Astrocyte (in vitro differentiated cells and primary cell): ENCODE results near the gene COLQ.

Experiments used
- EZH2 ChIP-seq: IDR thresholded peaks from 2 replicates; pipeline ENCODE4 v1.6.1; 2012; ENCODE audit warnings: mild to moderate bottlenecking, low read length, inconsistent platforms; ENCODE audit not compliant: insufficient read depth
- TF ChIP-seq, protein P1 (sequence below): IDR thresholded peaks from 2 replicates; pipeline ENCODE4 v1.5.1; 2011; ENCODE audit warnings: low read depth, mild to moderate bottlenecking, inconsistent platforms, low read length, moderate library complexity; ENCODE audit not compliant: insufficient read depth

DNA sequence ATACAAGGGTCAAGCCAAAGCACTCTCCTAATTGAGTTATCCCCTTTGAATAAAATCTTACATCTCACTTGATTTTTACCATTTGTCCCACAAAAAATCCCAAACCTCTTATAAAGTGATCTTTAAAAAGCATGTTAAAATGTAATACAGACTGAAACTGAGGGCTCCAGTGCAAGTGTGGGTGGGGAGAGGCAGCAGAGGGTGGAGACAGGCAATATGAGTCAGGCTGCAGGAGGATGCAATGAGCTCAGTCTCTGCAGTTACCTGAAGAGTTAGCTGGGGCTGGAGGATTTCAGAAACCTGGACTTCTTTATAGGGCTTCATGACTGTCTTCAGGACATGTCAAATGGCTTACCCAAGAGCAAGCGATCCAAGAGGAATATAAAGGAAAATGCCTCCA is 14.2 kb upstream of the COLQ start:
- TF ChIP-seq, protein P1, sequence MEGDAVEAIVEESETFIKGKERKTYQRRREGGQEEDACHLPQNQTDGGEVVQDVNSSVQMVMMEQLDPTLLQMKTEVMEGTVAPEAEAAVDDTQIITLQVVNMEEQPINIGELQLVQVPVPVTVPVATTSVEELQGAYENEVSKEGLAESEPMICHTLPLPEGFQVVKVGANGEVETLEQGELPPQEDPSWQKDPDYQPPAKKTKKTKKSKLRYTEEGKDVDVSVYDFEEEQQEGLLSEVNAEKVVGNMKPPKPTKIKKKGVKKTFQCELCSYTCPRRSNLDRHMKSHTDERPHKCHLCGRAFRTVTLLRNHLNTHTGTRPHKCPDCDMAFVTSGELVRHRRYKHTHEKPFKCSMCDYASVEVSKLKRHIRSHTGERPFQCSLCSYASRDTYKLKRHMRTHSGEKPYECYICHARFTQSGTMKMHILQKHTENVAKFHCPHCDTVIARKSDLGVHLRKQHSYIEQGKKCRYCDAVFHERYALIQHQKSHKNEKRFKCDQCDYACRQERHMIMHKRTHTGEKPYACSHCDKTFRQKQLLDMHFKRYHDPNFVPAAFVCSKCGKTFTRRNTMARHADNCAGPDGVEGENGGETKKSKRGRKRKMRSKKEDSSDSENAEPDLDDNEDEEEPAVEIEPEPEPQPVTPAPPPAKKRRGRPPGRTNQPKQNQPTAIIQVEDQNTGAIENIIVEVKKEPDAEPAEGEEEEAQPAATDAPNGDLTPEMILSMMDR: no peak
- TF ChIP-seq EZH2: no peak
